Suprapubic skin (tissue), 4 donors: ENCODE results near the gene PKMYT1. TPM values are rescaled to one million over a fixed set of nuclear protein-coding genes. Genes with fewer than 3 reads are reported as not detected.

Experiments
- DNase-seq, 2 donors: peaks; one replicate each; pipeline ENCODE4 v3.0.0-alpha.2; 2019; ENCODE audit warnings: low spot score in 2 of 2
- H3K27ac ChIP-seq: fragments of 200-600 bp; sonication (generic); one replicate; pipeline ENCODE4 v1.5.1; 2019
- H3K27me3 ChIP-seq: fragments of 200-600 bp; sonication (generic); one replicate; pipeline ENCODE4 v1.5.1; 2019
- H3K36me3 ChIP-seq: fragments of 200-600 bp; sonication (generic); one replicate; pipeline ENCODE4 v1.5.1; 2019
- H3K4me1 ChIP-seq: fragments of 200-600 bp; sonication (generic); one replicate; pipeline ENCODE4 v1.5.1; 2019
- H3K4me3 ChIP-seq: fragments of 200-600 bp; sonication (generic); one replicate; pipeline ENCODE4 v1.5.1; 2019; ENCODE audit warnings: mild to moderate bottlenecking
- H3K9me3 ChIP-seq: fragments of 200-600 bp; sonication (generic); one replicate; pipeline ENCODE4 v1.5.1; 2019
- EP300 ChIP-seq: sonication (generic); formaldehyde crosslinking; IDR thresholded peaks from one replicate; pipeline ENCODE4 v1.6.1; 2017; ENCODE audit warnings: antibody characterized with exemption
- POLR2A ChIP-seq, 2 donors: fragments of 450-650 bp; IDR thresholded peaks; one replicate each; pipeline ENCODE4 v1.6.1; 2017; ENCODE audit warnings: antibody characterized with exemption in 2 of 2, mild to moderate bottlenecking in 2 of 2, moderate library complexity in 2 of 2
- POLR2AphosphoS5 ChIP-seq, 3 donors: sonication (generic); formaldehyde crosslinking; IDR thresholded peaks; one replicate each; pipeline ENCODE4 v1.6.1; 2017; ENCODE audit warnings: antibody characterized with exemption in 3 of 3
- WGBS: methylation state at CpG from one replicate; pipeline ENCODE4 v1.1.5; 2018; 5-methylcytosine and 5-hydroxymethylcytosine counted together
- total RNA-seq, 4 donors: library from RNA; depleted of rRNA; stranded (reverse); fragments of >200 nt; gene quantifications; one replicate each; pipeline ENCODE4 v1.1.0, GENCODE V29; 2016
- TF ChIP-seq, protein P1 (sequence below), 2 donors: fragments of 200-600 bp in 1 of 2; fragments of 450-650 bp in 1 of 2; sonication (generic) in 1 of 2; IDR thresholded peaks; one replicate each; pipeline ENCODE4 v1.5.1; 2016 to 2019; ENCODE audit warnings: antibody characterized with exemption in 2 of 2, mild to moderate bottlenecking in 1 of 2, moderate library complexity in 1 of 2

PKMYT1 gene
- 1 to 10 TPM; 1.9 to 6.4 (median 4.7) TPM for total RNA-seq

DNA sequence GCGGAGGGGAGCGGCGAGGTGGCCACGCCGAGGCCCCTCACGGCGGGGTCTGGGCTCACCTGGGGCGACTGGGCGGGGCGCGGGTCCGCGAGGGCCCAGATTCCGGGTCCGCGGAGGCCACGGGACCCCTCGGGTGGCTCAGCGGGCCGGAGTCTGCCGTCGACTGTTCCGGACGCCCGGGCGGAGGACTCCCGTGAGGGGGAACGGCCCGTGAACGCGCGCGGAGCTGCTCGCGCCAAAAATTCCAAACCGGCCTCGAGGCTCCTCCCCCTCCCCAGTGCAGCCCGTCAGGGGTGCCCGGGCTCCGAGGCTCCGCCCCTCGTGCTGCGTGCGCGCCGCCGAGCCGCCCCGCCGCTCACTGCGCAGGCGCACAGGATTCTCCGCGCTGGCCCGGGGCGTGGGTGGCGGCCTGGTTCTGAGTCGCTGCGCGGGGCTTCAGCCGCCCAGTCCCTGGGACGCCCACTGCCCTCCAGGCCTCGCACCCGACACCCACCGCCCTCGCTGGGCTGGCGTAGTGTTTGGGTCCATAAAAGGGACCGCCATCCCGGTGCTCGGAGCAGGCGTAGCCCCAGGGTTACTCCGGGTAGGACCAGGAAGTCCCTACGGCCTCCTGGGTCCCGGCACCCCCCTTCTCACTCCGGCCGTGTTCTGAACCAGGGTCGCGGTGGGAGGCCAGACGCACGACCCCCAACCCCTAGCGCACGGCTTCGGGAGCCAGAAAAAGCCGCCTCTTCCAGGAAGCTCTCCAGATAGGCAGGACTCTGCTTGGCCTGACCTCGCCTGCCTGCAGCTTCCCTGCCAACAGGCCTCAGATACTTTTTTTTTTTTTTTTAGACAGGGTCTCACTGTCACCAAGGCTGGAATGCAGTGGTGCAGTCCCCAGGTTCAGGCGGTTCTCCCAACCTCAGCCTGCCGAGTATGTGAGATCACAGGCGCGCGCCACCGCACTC lies at the start of gene PKMYT1:
Gene PKMYT1, minus strand, starts transcription at position 220 of the 950 bp plus-strand sequence. CDS start 789 bp downstream, outside the sequence.
- Histone ChIP-seq H3K4me3 (peak within 1 kb of the TSS; percentile 80), H3K36me3 (no peaks in the 10 kb centered on the region), H3K9me3 (no peaks in the 10 kb centered on the region), H3K27ac (peak within 1 kb of the TSS; percentile 80), H3K4me1 (peaks cover 31% of the 10 kb centered on the region), H3K27me3 (peaks cover 7% of the 10 kb centered on the region)
- 39% methylated on average over 13 of the region's 91 CpGs for WGBS
- peak; percentile 90 to 93 for DNase-seq
- TF ChIP-seq POLR2A (IDR thresholded peaks at IDR 0.05) (peak in 1 of 2 donors; percentile 71), POLR2AphosphoS5 (IDR thresholded peaks at IDR 0.05) (peak in 2 of 3 donors; percentile 36 to 58), EP300 (no peak)
- TF ChIP-seq, protein P1, sequence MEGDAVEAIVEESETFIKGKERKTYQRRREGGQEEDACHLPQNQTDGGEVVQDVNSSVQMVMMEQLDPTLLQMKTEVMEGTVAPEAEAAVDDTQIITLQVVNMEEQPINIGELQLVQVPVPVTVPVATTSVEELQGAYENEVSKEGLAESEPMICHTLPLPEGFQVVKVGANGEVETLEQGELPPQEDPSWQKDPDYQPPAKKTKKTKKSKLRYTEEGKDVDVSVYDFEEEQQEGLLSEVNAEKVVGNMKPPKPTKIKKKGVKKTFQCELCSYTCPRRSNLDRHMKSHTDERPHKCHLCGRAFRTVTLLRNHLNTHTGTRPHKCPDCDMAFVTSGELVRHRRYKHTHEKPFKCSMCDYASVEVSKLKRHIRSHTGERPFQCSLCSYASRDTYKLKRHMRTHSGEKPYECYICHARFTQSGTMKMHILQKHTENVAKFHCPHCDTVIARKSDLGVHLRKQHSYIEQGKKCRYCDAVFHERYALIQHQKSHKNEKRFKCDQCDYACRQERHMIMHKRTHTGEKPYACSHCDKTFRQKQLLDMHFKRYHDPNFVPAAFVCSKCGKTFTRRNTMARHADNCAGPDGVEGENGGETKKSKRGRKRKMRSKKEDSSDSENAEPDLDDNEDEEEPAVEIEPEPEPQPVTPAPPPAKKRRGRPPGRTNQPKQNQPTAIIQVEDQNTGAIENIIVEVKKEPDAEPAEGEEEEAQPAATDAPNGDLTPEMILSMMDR (IDR thresholded peaks at IDR 0.05) = no peak

DNA sequence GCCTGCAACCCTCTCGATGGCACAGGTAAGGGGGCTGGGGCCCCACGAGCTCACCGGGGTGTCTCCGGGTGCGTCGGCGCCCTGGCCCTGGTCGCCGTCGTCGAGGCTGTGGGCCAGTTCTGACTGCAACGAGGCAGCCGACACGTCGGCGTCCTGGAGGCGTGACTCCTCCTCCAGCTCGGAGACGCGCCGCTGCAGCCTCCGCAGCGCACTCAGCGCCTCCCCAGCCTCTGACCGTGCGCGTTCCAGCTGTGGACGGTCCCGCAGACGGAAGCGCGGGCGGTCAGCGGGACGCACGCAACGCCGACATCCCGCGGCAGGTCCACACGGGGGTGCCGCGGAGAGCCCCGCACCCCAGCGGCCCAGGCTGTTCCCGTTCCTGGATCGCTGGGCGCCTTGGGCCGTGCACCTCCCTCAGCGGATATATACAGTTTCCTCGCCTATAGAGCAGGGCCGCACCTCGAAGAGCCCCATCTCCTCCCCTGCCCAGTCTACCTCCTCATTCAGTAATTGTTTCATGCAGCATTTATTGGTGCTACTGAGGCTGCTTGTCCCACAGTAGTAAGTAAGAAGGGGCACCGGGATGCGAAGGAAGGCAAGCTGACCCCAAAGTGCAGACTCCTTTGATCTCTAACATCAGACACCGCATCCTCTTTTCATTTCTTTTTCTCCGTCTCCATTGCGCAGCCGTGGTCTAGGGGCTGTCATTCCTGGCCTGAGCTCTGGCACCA lies 49.4 kb upstream of the PKMYT1 start:
- H3K4me3 ChIP-seq = peak overlapping the region; percentile 31
- H3K9me3 ChIP-seq = no peaks in the 10 kb centered on the region
- no peak for DNase-seq
- 31% methylated on average over 13 of the region's 59 CpGs for WGBS
- H3K36me3 ChIP-seq = peaks cover 19% of the 10 kb centered on the region
- H3K27me3 ChIP-seq = peaks cover 36% of the 10 kb centered on the region
- TF ChIP-seq EP300 = no peak
- TF ChIP-seq POLR2A (IDR thresholded peaks at IDR 0.05) = no peak
- TF ChIP-seq, protein P1 (IDR thresholded peaks at IDR 0.05) = no peak
- no peak for TF ChIP-seq POLR2AphosphoS5 (IDR thresholded peaks at IDR 0.05)
- H3K27ac ChIP-seq = no peak overlapping the region
- H3K4me1 ChIP-seq = peaks cover 45% of the 10 kb centered on the region

DNA sequence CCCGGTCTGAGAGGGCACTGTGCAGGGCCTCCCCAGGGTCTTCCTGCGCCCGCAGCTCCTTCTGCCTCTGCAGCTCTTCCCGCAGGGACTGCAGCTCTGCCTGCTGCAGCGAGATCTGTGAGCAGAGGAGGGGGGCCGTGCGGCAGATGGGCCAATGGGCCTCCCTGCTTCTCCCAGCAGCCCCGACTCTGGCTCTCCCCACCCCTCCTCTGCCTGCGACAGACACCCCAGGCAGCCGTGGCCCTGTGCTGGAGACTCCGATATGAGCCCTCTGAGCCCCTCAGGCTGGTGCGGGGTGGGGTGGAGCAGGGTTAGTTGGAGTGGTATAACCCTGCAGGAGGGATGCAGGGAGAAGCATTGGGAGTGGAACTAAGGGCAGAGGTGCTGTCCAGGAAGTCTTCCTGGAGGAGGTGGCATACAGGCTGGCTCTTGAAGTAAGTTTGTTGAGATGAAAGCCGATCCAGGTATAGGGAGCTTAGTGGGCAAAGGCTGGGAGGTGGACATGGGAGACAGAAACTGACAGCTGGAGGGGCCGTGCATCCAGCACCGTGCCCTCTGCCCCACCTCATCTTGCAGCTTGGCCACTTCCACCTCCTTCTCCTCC lies 48.6 kb upstream of the PKMYT1 start:
- peaks cover 50% of the 10 kb centered on the region for H3K4me1 ChIP-seq
- TF ChIP-seq POLR2A (IDR thresholded peaks at IDR 0.05) = no peak
- TF ChIP-seq EP300 = no peak
- TF ChIP-seq, protein P1 (IDR thresholded peaks at IDR 0.05) = no peak
- no peak for TF ChIP-seq POLR2AphosphoS5 (IDR thresholded peaks at IDR 0.05)

DNA sequence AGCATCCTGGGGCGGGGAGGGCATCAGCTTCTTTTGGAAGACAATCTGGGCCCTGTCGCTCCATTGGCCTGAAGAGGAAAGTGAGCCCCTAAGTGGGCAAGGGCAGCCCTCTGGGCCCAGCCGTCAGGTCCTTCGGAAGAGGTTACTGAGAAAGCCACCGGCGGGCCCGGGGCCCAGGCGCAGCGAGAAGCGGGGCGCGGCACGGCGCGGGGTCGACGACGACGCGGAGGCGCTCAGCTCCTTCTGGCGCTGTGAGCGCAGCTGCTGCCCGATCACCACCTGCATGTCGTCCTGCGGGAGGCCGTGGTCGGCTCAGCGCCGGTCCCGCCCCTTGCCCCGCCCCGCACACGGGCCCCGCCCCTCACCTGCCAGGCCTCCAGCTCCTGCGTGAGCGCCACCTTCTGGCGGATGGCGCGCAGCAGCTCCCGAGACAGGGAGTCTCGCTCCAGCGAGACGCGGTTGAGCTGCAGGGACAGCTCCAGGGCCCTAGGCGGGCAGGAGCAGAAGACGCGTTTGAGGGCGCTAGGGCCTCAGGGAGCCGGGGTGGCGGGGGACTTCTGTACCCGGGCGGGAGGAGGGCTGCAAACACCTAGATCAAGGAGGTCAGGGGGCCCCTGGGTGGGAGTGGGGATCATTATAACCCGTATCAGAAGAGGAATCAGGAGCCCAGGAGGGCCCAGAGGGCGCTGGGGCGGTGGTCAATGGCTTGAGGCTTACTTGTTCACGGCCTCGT lies 47.9 kb upstream of the PKMYT1 start:
- TF ChIP-seq EP300 (no peak), POLR2A (IDR thresholded peaks at IDR 0.05) (no peak), POLR2AphosphoS5 (IDR thresholded peaks at IDR 0.05) (no peak)
- TF ChIP-seq, protein P1 (IDR thresholded peaks at IDR 0.05) = peak; percentile 15 to 97
- peaks cover 24% of the 10 kb centered on the region for H3K27me3 ChIP-seq
- H3K4me3 ChIP-seq = peak overlapping the region; percentile 13
- 17% methylated on average over 4 of the region's 58 CpGs for WGBS
- H3K27ac ChIP-seq = no peak overlapping the region
- H3K4me1 ChIP-seq = peaks cover 55% of the 10 kb centered on the region
- peak in 1 of 2 donors; percentile 79 for DNase-seq
- peaks cover 19% of the 10 kb centered on the region for H3K36me3 ChIP-seq
- no peaks in the 10 kb centered on the region for H3K9me3 ChIP-seq

More for the DNA sequence above, 48.6 kb upstream of the PKMYT1 start:
- H3K9me3 ChIP-seq = no peaks in the 10 kb centered on the region
- no peak overlapping the region for H3K4me3 ChIP-seq
- H3K27me3 ChIP-seq = peaks cover 31% of the 10 kb centered on the region
- peaks cover 19% of the 10 kb centered on the region for H3K36me3 ChIP-seq
- H3K27ac ChIP-seq = no peak overlapping the region
- DNase-seq = no peak
- WGBS = 54% methylated on average over 3 of the region's 15 CpGs
